Activated CD4-positive, CD25-positive, alpha-beta regulatory T cell treated with anti-CD3 and anti-CD28 coated beads, Interleukin-2, amount 50 U/mL, for 72 hours (primary cell): ENCODE data around the gene RSF1.

Experiments used
- DNase-seq: peaks from one replicate; pipeline ENCODE4 v3.0.0; 2021

Gene RSF1

GRCh38 chr11:77749232-77749631 is 71.3 kb downstream of the RSF1 start:
- no peak for DNase-seq

DNA sequence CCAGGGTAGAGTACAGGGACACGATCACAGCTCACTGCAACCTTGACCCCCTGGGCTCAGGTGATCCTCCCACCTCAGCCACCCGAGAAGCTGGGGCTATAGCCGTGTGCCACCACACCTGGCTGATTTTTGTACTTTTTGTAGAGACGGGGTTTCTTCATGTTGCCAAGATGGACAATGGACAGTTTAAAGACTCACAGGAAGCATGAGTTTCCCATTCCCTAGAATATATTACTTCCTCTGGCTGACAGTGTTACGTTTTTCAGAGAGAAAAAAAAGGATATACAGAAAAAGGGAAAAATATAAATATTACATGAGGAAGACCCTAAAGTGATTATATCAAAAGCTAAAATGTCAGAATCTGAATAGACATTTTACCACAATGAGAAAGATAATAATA is 72.3 kb downstream of the RSF1 start:
- DNase-seq: no peak

GRCh38 chr11:77747381-77747969 is 73.0 kb downstream of the RSF1 start:
- no peak for DNase-seq

DNA sequence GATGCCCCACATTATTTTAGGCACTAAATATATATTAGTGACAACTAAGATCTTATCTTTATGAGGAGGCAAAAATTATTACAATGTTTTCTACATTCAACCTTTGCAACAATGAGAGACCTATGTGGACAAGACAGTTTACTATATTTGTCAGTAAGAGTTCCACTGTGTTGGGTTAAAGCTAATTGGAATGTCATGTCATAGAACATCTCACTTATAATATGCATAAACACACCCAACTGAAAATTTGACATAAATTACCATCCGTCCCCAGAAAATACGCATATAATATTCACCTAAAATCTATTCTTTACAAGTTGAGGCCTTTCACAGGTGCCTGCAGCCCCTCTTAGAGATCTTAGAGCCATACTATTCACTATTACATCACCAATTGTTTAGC is 84.0 kb downstream of the RSF1 start:
- no peak for DNase-seq

DNA sequence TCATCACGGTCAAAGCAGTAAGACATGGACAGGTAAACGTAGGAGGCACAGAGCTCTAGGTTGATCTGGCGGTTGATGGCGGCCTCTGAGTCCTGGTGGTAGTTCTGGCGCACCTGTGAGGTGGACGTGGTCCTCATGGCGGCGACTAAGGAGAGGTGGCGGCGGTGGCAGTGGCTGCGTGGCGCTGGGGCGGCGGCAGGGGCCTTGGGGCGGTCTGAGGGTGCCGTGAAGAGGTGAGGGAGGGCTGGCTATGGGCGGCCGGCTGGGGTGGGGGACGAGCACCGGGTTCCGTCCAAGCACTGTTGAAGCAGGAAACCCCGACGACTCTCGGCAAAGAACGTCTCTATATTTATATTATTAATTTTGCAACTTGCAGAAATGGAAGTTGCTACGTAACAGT is 85.6 kb downstream of the RSF1 start:
- no peak for DNase-seq

GRCh38 chr11:77732143-77732542 is 88.4 kb downstream of the RSF1 start:
- no peak for DNase-seq

- DNase-seq: no peak
These were observed 89.7 kb downstream of the RSF1 start for GRCh38 chr11:77730789-77731188.

DNA sequence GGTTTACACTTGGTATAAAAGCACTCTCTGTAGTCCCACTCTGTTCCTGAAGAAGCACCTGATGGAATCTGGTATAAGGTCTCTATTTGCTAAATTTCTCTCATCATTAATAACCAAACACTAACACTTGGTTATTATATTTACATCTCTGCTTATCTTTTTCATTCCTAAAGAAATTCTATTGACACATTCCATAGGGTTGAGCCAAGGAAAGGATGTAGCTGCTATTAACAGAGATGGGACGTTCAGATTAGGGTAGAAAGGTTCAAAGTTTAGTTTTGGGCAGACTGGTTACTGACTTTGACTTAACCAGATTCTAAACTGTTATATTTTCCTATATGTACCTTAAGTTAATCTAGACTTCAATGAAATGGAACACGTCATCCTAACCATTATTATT is 91.5 kb downstream of the RSF1 start:
- DNase-seq: no peak

- DNase-seq: no peak
These were observed 92.2 kb downstream of the RSF1 start for GRCh38 chr11:77728203-77728786.

- DNase-seq: no peak
These were observed 94.0 kb downstream of the RSF1 start for GRCh38 chr11:77726524-77726923.

DNA sequence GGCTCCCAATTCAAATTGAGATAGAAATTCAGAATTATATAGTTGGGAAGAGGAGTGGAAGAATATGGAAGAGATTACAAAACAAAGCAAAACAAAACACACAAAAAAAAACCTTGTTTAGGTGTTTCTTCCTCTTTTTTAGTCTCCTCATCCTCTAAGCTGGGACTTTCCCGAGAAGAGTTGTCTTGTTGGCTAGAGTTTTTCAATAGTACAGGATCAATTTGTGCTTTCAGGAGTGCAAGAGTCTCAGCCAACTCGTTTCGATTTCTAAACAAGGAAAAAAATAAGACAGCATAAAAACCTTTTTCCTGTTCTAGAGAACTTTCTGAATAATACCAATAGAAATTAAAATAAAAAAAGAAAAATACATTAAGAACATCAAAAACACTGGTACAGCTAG is 95.1 kb downstream of the RSF1 start:
- no peak for DNase-seq

GRCh38 chr11:77724636-77725035 is 95.9 kb downstream of the RSF1 start:
- DNase-seq: no peak

DNA sequence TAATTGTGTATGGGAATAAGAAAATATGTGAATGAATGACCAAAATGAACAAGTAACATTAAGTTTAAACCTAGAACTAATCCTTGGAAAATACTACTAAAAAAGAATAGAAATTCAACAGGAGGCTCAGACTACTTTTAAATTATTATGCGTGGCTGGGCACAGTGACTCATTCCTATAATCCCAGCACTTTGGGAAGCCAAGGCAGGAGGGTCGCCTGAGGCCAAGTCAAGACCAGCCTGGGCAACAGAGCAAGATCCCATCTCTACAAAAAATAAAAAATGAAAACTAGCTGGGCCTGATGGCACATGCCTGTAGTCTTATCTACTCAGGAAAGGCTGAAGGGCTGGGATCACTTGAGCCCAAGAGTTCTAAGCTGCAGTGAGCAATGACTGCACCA is 97.5 kb downstream of the RSF1 start:
- no peak for DNase-seq

DNA sequence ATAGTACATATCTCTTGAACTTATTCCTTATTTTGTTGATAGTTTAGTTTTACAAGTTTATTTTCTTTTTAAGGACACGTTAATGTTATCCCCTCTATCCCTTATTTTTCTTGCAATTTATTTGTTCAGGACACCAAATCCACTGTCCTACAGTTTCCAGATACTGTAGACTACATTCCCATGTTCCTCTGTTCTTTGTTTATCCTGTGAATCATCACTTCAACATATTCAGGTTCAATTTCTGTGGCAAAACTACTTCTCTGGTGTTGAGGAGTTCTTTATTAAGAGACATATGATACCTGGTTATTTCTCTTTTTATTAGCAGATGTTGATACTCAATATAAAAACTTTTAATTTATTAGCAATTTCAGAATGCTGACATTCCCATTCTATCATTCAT is 110.2 kb downstream of the RSF1 start:
- no peak for DNase-seq

DNA sequence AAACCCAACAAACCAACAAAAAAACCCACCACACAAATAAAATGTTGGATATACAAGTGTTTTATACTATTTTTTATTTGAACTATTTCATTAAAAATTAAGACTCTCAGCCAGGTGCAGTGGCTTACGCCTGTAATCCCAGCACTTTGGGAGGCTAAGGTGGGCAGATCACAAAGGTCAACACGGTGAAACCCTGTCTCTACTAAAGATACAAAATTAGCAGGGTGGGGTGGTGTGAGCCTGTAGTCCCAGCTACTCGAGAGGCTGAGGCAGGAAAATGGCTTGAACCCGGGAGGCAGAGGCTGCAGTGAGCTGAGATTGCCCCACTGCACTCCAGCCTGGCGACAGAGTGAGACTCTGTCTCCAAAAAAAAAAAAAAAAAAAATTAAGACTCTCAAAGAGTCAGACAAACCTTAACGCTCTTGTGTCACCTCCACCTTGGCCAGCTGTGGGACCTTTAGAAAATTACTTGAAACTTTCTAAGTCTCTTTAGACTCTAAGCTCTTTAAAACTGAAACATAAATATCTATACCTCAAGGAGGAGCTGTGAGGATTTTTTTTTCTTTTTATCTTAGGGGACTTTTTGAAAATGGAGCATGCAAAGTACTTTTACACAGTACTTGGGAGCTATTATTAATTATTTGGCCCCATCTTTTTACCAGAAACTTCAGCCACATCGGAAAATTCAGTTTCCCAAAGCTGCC is 114.5 kb downstream of the RSF1 start:
- DNase-seq: no peak

DNA sequence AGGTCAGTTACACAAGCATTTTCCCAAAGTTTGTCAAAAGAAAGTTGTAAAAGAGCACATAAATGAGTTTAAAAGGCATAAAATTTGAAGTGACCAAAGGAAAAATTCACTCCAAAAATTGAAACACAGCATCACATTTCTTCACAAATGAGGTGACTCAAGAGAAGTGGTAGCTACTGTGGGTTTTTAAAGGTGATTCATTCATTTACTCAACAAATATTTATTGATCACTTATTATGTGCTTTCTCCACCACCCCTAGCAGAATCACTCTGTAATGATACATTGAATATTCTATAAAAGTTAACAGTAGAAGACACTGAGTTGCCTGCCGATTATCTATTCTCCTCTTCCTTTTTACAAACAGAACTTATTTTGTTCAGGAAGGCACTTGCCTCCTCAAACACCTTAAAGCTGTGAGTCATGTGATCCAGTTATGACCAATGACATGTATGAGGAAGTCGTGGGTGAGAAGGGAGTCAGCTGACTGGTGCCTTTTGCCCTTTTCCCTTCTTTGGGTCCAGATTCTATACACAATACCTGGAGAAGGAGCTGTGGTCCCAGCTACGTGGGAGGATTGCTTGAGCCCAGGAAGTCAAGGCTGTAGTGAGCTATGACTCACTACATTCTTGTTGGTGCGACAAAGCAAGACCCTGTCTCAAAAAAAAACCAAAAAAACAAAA is 115.2 kb downstream of the RSF1 start:
- DNase-seq: no peak

DNA sequence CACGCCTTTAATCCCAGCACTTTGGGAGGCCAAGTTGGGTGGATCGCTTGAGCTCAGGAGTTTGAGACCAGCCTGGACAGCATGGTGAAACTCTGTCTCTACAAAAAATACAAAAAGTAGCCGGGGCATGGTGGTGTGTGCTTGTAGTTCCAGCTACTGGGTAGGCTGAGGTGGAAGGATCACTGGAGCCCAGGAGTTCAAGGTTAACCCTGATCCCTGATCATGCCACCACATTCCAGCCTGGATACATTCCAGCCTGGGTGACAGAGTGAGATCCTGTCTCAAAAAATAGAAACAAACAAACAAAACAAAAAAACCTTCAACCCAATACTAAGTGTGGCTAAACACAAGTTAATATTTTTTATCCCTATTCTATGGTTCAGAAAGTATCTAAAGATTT is 116.5 kb downstream of the RSF1 start:
- no peak for DNase-seq

GRCh38 chr11:77699425-77699824 is 121.1 kb downstream of the RSF1 start:
- no peak for DNase-seq

DNA sequence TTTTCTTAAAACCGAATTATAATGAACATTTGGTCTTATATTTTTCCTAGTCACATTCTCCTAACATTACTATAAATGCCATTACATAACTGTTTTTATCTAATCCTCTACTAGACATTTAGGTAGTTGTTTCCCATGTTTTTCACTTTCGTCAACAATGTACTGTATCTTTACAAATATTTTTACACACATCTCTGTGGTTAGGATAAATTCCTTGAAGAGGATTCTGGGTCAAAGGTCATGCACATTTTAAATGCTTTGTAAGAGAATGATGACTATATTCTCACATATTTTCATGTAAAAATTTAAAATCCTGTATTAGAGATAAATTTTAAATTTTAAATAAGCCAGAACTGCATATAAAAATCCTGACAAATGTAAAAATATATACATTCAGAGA is 121.6 kb downstream of the RSF1 start:
- no peak for DNase-seq

GRCh38 chr11:77697865-77698264 is 122.7 kb downstream of the RSF1 start:
- DNase-seq: no peak

DNA sequence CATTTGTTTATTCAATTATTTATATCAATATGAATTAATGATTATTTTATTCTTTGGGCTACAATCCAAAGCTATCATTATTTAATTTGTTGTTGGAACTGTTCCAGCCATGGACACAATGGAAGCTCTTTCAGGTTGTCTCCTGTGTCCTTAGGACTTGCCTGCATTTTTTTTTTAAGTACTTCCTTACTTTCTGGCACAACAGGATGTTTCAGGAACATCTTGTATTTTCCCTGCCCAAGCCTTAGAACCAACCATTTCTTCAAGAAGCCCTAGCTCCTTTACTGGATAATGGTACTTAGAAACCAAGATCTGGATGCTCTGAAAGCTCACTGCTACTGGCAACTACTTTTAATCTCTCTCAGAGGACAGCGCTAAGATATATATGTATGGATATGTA is 125.1 kb downstream of the RSF1 start:
- DNase-seq: no peak

DNA sequence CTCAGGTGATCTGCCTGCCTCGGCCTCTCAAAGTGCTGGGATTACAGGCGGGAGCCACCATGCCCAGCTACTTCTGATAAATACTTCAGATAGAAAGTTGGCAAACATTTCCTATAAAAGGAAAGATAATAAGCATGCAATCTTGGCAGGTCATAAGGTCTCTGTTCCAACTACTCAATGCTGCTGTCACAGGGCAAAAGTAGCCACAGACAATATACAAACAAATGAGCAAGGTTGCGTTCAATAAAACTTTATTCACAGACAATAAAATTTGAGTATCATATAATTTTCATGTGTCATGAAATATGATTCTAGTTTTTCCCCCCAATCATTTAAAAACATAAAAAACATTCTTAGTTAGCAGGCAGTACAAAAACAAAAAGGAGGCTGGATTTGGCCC is 129.9 kb downstream of the RSF1 start:
- DNase-seq: no peak

DNA sequence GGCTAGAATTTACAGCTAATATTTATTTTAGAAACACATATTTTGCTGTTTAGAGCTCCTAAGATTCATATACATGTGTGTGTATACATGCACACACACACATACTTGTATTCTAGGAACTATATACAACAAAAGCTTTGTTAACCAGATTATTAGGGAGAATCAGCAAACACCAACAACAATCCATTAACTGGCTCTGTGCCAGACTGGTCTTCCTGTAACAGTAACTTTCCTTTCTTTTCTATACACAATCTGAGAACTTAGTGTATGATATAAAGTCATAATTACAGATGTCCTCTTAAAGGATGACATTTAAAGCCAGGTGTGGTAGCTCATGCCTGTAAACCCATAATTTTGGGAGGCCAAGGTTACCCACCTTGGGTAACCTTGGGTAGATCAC is 133.4 kb downstream of the RSF1 start:
- DNase-seq: no peak

DNA sequence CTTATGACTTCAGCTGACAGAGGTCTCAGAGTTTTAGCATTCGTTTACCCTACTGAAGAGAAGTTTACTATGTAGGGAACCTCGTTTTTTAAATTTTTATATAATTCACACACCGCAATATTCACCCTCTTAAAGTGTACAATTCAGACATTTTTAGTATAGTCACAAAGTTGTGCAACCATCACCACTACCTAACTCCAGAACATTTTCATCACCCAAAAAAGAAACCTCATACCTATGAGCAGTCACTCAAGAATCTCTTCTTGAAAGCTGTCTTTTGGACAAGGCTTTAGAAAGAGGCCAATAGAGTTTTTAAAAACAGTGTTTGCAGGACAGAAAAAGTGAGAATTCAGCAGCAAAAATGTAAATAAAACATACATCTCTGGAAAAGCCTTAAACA is 143.4 kb downstream of the RSF1 start:
- no peak for DNase-seq
